Skeletal muscle satellite cell (primary cell): ENCODE measurements around the gene CARD19.
"Not testable (repeated sequence)": the region's sequence is repeated elsewhere in the genome, so short reads cannot be mapped to it uniquely, and the experiment has no call there.

Experiments
- H3K27me3 ChIP-seq: 2 replicates; pipeline ENCODE4 v1.7.0; 2013; ENCODE audit warnings: low read length; ENCODE audit not compliant: control insufficient read depth, insufficient read depth
- H3K36me3 ChIP-seq: 2 replicates; pipeline ENCODE4 v1.7.0; 2013; ENCODE audit warnings: mild to moderate bottlenecking, control low read depth, low read length; ENCODE audit not compliant: insufficient read depth
- H3K4me1 ChIP-seq: 2 replicates; pipeline ENCODE4 v1.7.0; 2013; ENCODE audit warnings: low read length; ENCODE audit not compliant: control insufficient read depth, insufficient read depth
- H3K4me2 ChIP-seq: 2 replicates; pipeline ENCODE4 v1.7.0; 2013; ENCODE audit warnings: mild to moderate bottlenecking, low read length
- H3K4me3 ChIP-seq: 2 replicates; pipeline ENCODE4 v1.7.0; 2013; ENCODE audit warnings: low read length
- H3K9ac ChIP-seq: 2 replicates; pipeline ENCODE4 v1.7.0; 2013; ENCODE audit warnings: mild to moderate bottlenecking, low read depth, low read length, moderate library complexity
- H3K9me3 ChIP-seq: replicated peaks from 2 replicates; pipeline ENCODE4 v1.7.0; 2013; ENCODE audit warnings: mild to moderate bottlenecking, control low read depth, low read length

The CARD19 gene

DNA sequence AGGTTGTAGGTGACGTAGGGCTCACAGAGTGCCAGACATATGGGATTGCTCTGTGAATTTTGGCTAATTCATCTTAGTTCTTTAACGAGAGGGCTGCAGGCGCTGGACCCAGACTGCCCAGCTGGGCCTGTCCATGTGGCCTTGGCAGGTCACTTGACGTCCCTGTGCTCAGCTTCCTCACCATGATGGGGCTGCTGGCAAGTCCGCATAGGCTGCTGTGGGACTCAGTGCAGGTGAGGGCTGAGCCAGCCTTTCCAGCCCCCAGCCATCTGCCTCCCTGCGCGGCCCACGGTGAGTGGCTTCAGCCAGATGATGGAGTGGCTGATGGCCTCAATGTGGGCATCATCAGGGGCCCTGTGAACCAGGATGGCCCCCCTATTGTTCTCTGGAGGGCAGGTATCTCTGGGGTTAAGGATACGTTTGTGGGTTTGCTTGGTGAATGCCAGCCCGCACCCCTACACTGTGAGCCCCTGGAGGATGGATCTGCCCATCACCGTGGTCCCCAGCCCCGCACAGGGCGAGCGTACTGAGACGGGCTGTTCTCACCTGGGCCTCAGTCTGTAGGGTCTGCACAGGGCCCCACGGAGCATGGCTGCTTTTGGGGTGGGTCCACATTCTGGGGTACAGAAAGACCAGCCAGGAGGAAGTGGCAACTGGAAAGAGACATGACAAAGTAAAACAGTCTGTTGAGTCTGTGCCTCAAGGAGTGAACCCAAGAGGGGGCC lies 3.7 kb downstream of the CARD19 start:
- Histone ChIP-seq H3K4me2 (peak overlapping the region; percentile 52), H3K36me3 (peaks cover 5% of the 10 kb centered on the region), H3K4me3 (no peak overlapping the region), H3K9me3 (no peaks in the 10 kb centered on the region), H3K4me1 (peaks cover 29% of the 10 kb centered on the region), H3K9ac (no peak overlapping the region), H3K27me3 (no peaks in the 10 kb centered on the region)

DNA sequence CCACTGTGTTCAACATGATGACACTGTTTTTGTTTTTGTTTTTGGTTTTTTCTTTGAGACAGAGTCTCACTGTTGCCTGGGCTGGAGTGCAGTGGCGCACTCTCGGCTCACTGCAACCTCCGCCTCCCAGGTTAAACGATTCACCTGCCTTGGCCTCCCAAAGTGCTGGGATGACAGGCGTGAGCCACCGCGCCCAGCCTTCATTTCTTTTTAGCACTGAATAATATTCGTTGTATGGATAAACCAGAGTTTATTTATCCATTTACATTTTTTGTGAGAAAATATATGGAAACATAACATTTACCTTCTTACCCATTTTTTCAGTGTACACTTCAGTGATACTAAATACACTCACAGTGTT lies 4.2 kb downstream of the CARD19 start:
- no peak overlapping the region for H3K9ac ChIP-seq
- no peaks in the 10 kb centered on the region for H3K27me3 ChIP-seq
- no peaks in the 10 kb centered on the region for H3K9me3 ChIP-seq
- peaks cover 5% of the 10 kb centered on the region for H3K36me3 ChIP-seq
- no peak overlapping the region for H3K4me3 ChIP-seq
- no peak overlapping the region for H3K4me2 ChIP-seq
- H3K4me1 ChIP-seq: peaks cover 24% of the 10 kb centered on the region

DNA sequence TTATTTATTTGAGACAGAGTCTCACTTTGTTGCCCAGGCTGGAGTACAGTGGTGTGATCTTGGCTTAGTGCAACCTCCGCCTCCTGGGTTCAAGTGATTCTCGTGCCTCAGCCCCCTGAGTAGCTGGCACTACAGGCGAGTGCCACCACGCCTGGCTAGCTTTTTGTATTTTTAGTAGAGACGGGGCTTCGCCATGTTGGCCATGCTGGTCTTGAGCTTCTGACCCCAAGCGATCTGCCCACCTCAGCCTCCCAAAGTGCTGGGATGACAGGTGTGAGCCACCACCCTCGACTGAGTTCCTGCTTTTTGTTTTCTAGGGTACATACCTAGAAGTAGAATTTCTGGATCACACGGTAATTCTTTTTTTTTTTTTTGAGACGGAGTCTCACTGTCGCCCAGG lies 5.1 kb downstream of the CARD19 start:
- H3K4me3 ChIP-seq: not testable (repeated sequence)

DNA sequence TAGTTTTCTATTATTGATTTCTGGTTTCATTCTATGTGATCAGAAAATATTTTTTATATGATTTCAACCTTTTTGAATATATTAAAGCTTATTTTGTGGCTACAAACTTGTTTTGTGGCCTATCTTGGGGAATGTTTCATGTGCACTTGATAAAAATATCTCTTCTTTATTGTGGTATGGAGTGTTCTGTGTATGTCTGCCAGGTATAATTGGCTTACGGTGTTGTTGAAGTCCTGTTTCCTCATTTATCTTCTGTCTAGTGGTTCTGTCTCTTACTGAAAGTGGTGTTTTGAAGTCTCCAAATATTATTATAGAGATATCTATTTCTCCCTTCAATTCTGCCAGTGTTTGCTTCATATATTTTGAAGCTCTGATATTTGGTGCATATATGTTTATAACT lies 9.6 kb downstream of the CARD19 start:
- Histone ChIP-seq H3K27me3 (no peaks in the 10 kb centered on the region), H3K4me1 (no peaks in the 10 kb centered on the region), H3K9me3 (no peaks in the 10 kb centered on the region), H3K4me3 (no peak overlapping the region), H3K36me3 (peaks cover 23% of the 10 kb centered on the region), H3K4me2 (no peak overlapping the region), H3K9ac (no peak overlapping the region)

More for the DNA sequence above, 5.1 kb downstream of the CARD19 start:
- H3K9me3 ChIP-seq, H3K27me3 ChIP-seq, H3K9ac ChIP-seq, H3K36me3 ChIP-seq, H3K4me2 ChIP-seq: not testable (repeated sequence)
- peaks cover 24% of the 10 kb centered on the region for H3K4me1 ChIP-seq

DNA sequence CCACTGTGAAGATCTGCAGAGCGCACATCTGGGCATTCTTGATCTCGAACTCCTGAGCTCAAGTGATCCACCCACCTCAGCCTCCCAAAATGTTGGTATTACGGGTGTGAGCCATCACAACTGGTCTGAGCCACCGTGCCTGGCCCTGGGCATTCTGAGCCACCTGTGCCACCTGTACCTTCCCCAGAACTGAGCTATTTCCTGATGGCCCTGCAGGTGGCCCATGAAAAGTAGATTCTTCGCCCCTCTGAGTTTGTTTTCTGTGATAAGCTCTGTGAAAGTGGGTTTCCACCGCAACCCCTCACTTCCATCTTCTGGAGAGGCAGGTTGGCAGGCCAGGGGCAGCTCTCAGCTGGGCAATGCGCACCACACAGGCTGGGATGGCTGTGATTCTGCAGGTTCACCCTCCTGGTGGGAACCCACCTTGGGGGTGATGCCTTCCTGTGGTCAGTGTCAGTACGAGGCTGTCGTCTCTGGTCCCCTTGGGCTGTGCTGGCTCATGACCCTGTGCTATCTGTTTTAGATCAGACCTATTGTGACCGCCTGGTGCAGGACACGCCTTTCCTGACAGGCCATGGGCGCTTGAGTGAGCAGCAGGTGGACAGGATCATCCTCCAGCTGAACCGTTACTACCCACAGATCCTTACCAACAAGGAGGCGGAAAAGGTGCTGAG lies 11.3 kb downstream of the CARD19 start:
- Histone ChIP-seq H3K36me3 (peaks cover 31% of the 10 kb centered on the region), H3K27me3 (no peaks in the 10 kb centered on the region), H3K9me3 (no peaks in the 10 kb centered on the region), H3K4me3 (no peak overlapping the region), H3K4me1 (no peaks in the 10 kb centered on the region), H3K9ac (no peak overlapping the region), H3K4me2 (no peak overlapping the region)

DNA sequence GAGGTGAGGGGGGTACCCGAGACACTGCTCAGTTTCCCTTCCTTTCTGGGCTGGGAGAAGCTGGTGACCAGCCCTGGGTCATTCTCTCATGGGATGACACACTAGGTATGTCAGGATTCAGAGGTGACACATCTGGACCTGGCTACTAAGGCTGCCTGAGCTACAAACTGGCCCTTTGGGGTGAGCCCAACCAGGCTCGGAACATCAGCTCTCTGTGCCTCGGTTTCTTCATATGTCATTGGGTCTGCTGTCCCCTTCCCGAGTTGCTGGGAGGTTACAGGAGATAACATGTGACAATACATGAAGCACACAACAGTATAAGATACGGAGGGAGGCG lies 11.8 kb downstream of the CARD19 start:
- Histone ChIP-seq H3K4me2 (no peak overlapping the region), H3K27me3 (no peaks in the 10 kb centered on the region), H3K4me3 (no peak overlapping the region), H3K36me3 (peaks cover 35% of the 10 kb centered on the region), H3K4me1 (no peaks in the 10 kb centered on the region), H3K9ac (no peak overlapping the region), H3K9me3 (no peaks in the 10 kb centered on the region)

DNA sequence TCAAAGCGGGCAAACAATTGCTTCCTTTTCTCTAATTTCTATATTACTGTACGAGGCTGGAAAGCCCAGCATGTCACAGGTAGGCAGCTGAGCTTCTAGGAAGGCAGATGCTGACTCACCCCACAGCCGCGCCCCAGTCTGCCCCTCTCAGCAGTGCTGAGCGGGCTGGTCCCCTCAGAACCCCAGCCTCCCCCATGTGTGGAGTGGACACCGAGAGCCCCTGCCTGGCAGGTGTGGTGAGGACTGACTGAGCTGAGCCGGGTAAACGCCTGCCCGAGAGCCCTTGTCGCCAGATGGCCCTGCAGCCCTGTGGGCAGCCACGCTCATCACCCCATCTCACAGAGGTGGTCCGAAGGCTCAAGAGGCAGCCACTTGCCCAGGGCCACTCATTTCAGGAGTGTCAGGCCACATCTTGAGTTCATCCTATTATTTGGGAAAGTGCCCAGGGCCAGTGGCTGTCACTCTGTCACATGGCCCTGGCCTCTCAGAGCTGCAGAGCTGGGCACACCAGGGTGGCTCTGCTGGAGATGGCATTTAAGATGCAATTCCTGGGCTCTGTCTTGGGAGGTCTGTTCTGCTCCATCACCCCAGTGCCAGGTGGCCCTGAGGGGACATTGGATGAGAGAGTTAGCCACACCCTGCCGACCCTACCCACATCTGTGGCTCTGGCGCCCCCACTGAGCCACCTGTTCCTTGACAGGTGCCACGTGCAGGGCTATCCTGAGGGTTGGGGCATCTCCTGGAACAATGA lies 12.4 kb downstream of the CARD19 start:
- Histone ChIP-seq H3K9me3 (no peaks in the 10 kb centered on the region), H3K27me3 (no peaks in the 10 kb centered on the region), H3K9ac (no peak overlapping the region), H3K4me2 (no peak overlapping the region), H3K36me3 (peaks cover 42% of the 10 kb centered on the region), H3K4me1 (no peaks in the 10 kb centered on the region), H3K4me3 (no peak overlapping the region)

DNA sequence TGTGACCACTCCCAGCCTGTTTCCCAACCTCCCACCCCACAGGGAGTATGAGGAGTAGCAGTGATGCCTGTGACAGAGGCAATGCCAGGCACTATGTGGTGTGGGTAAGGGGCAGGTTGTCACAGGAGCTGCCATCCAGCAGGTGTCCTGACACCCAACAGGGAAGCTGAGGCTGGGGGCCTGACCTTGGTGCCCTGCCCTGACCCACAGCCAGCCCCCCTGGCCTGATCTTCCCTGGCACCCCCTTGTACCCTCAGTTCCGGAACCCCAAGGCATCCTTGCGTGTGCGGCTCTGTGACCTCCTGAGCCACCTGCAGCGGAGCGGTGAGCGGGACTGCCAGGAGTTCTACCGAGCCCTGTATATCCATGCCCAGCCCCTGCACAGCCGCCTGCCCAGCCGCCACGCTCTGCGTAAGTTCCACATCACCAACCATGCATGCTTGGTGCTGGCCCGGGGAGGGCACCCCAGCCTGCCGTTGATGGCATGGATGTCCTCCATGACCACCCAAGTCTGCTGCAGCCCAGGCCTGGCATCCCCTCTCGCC lies 14.4 kb downstream of the CARD19 start:
- H3K4me3 ChIP-seq: no peak overlapping the region
- H3K36me3 ChIP-seq: peaks cover 47% of the 10 kb centered on the region
- H3K27me3 ChIP-seq: no peaks in the 10 kb centered on the region
- no peaks in the 10 kb centered on the region for H3K9me3 ChIP-seq
- no peak overlapping the region for H3K4me2 ChIP-seq
- H3K9ac ChIP-seq: no peak overlapping the region
- no peaks in the 10 kb centered on the region for H3K4me1 ChIP-seq

DNA sequence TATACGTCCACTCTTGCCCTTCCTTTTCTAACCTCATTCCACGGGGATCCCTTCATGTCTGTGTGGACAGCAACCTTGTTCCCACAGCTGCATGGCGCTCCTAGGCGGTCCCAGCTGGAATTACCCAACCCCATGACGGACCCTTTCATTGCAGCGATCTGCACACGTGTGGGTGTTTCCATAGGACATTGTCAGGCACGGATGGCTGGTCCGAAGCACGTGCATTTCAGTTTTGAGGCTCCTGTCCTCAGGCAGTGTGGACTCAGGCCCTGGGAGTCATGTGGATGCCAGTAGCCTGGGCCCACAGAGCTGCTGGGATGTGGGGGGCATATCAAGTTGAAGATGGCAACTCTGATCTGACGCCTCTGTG lies 15.0 kb downstream of the CARD19 start:
- no peak overlapping the region for H3K9ac ChIP-seq
- H3K9me3 ChIP-seq: no peaks in the 10 kb centered on the region
- H3K36me3 ChIP-seq: peaks cover 47% of the 10 kb centered on the region
- peaks cover under 1% of the 10 kb centered on the region for H3K4me1 ChIP-seq
- no peak overlapping the region for H3K4me2 ChIP-seq
- no peaks in the 10 kb centered on the region for H3K27me3 ChIP-seq
- no peak overlapping the region for H3K4me3 ChIP-seq

DNA sequence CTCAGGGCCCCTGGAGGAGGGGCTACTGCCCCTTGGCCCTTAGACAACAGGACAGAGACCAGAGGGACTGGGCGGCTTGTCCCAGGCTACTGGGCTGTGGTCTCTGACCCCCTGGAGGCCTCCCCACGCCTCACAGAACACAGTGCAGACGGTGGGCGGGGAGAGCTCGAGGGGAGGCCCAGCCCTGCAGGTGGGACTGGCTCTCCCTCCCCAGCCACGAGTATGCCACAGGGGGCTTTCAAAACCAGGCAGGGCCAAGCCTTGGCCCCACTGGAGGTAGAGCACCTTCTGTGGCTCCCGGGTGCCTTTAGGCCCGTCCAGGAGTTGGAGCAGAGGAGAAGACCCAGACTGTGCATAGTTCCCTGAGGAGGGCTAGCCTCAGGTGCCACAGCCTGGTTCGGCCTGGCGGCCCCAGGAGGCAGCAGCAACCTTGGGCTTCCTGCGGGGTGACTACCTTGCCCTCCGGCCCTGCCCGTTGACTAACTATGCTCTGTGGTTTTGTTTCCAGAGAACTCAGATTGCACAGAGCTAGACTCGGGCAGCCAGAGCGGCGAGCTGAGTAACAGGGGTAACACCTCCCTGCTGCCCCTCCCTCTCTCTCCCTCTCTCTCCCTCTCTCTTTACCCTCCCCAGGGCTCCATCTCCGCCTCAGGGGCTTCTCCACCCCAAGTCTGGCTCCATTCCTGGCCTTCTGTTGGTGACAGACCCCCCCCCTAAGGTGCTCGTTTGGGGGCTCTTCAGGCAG lies 15.5 kb downstream of the CARD19 start:
- Histone ChIP-seq H3K27me3 (no peaks in the 10 kb centered on the region), H3K4me2 (no peak overlapping the region), H3K36me3 (peaks cover 47% of the 10 kb centered on the region), H3K9ac (no peak overlapping the region), H3K9me3 (no peaks in the 10 kb centered on the region), H3K4me3 (no peak overlapping the region), H3K4me1 (peaks cover 5% of the 10 kb centered on the region)
